Trophoblast cell (in vitro differentiated cells and primary cell): ENCODE measurements around the gene MAST4.

Experiments used
- DNase-seq, 2 donors: peaks; one replicate each; pipeline ENCODE4 v3.0.0-alpha.2; 2016
- H2AFZ ChIP-seq: 2 replicates; pipeline ENCODE4 v1.6.1; 2013; ENCODE audit warnings: low read length, moderate library complexity, mild to moderate bottlenecking; ENCODE audit not compliant: insufficient read depth, poor library complexity
- H2AK5ac ChIP-seq: 2 replicates; pipeline ENCODE4 v1.6.1; 2013; ENCODE audit warnings: mild to moderate bottlenecking, low read length
- H2BK120ac ChIP-seq: 2 replicates; pipeline ENCODE4 v1.6.1; 2013; ENCODE audit warnings: low read length, mild to moderate bottlenecking, moderate library complexity; ENCODE audit not compliant: insufficient read depth, poor library complexity
- H2BK12ac ChIP-seq: 2 replicates; pipeline ENCODE4 v1.6.1; 2013; ENCODE audit warnings: mild to moderate bottlenecking, low read length, moderate library complexity
- H2BK5ac ChIP-seq: 2 replicates; pipeline ENCODE4 v1.6.1; 2013; ENCODE audit warnings: low read length, low read depth, moderate library complexity, mild to moderate bottlenecking; ENCODE audit not compliant: poor library complexity
- H3K14ac ChIP-seq: 2 replicates; pipeline ENCODE4 v1.6.1; 2013; ENCODE audit warnings: mild to moderate bottlenecking, low read length
- H3K18ac ChIP-seq: 2 replicates; pipeline ENCODE4 v1.6.1; 2013; ENCODE audit warnings: mild to moderate bottlenecking, low read length
- H3K23ac ChIP-seq: 2 replicates; pipeline ENCODE4 v1.6.1; 2013; ENCODE audit warnings: low read length
- H3K27ac ChIP-seq: 2 replicates; pipeline ENCODE4 v1.5.1; 2013; ENCODE audit warnings: low read depth, mild to moderate bottlenecking, inconsistent platforms, low read length, moderate library complexity
- H3K27me3 ChIP-seq: 2 replicates; pipeline ENCODE4 v1.6.1; 2013; ENCODE audit warnings: inconsistent platforms, mild to moderate bottlenecking, low read length, moderate library complexity; ENCODE audit not compliant: insufficient read depth
- H3K36me3 ChIP-seq, 2 experiments: 1 replicate in 1 of 2; 2 replicates in 1 of 2; pipeline ENCODE4 v1.6.1; 2013; ENCODE audit warnings: low read length in 2 of 2, mild to moderate bottlenecking in 2 of 2, moderate library complexity in 1 of 2; ENCODE audit not compliant: insufficient read depth in 2 of 2, control insufficient read depth in 1 of 2
- H3K4ac ChIP-seq: 2 replicates; pipeline ENCODE4 v1.6.1; 2013; ENCODE audit warnings: low read depth, mild to moderate bottlenecking, low read length, moderate library complexity
- H3K4me1 ChIP-seq, 2 experiments: 1 replicate in 1 of 2; 2 replicates in 1 of 2; pipeline ENCODE4 v1.6.1; 2013; ENCODE audit warnings: low read length in 2 of 2, mild to moderate bottlenecking in 2 of 2, moderate library complexity in 1 of 2; ENCODE audit not compliant: insufficient read depth in 2 of 2, control insufficient read depth in 1 of 2
- H3K4me2 ChIP-seq: 2 replicates; pipeline ENCODE4 v1.6.1; 2013; ENCODE audit warnings: inconsistent platforms, mild to moderate bottlenecking, low read length, moderate library complexity
- H3K4me3 ChIP-seq: 2 replicates; pipeline ENCODE4 v1.5.1; 2013; ENCODE audit warnings: mild to moderate bottlenecking, low read depth, low read length, inconsistent platforms
- H3K79me1 ChIP-seq: one replicate; pipeline ENCODE4 v1.6.1; 2013; ENCODE audit warnings: low read length
- H3K79me2 ChIP-seq: 2 replicates; pipeline ENCODE4 v1.6.1; 2013; ENCODE audit warnings: low read length, mild to moderate bottlenecking; ENCODE audit not compliant: control insufficient read depth, insufficient read depth, poor library complexity
- H3K9ac ChIP-seq: 2 replicates; pipeline ENCODE4 v1.6.1; 2013; ENCODE audit warnings: mild to moderate bottlenecking, low read length
- H3K9me3 ChIP-seq: 2 replicates; pipeline ENCODE4 v1.6.1; 2013; ENCODE audit warnings: low read depth, mild to moderate bottlenecking, control low read depth, inconsistent platforms, low read length; ENCODE audit not compliant: insufficient read depth
- H4K12ac ChIP-seq: 2 replicates; pipeline ENCODE4 v1.6.1; 2013; ENCODE audit warnings: low read depth, mild to moderate bottlenecking, low read length, moderate library complexity
- H4K8ac ChIP-seq: 2 replicates; pipeline ENCODE4 v1.6.1; 2013; ENCODE audit warnings: low read depth, mild to moderate bottlenecking, low read length, moderate library complexity
- H4K91ac ChIP-seq: one replicate; pipeline ENCODE4 v1.6.1; 2013; ENCODE audit warnings: low read depth, mild to moderate bottlenecking, low read length, moderate library complexity
- WGBS: extraction: QIAGEN DNeasy Blood & Tissue Kit; methylation state at CpG from one replicate; pipeline ENCODE4 v1.1.7; 2013; ENCODE audit warnings: missing lambda C conversion rate; ENCODE audit not compliant: insufficient read length, insufficient coverage; ENCODE audit errors: extremely low coverage; 5-methylcytosine and 5-hydroxymethylcytosine counted together

MAST4 gene

GRCh38 chr5:66642538-66642937 is 46.3 kb downstream of the MAST4 start:
- H2BK120ac ChIP-seq, result no peak overlapping the region
- no peaks in the 10 kb centered on the region for H3K79me2 ChIP-seq
- WGBS, result no CpG with 5 or more reads among the region's 3 CpGs

GRCh38 chr5:66643387-66643786 is 47.2 kb downstream of the MAST4 start:
- no peak overlapping the region for H2BK5ac ChIP-seq
- H4K91ac ChIP-seq, result no peak overlapping the region
- no peak overlapping the region for H2AK5ac ChIP-seq
- no peak overlapping the region for H4K12ac ChIP-seq
- no peak overlapping the region for H3K9ac ChIP-seq
- DNase-seq, result no peak
- H3K36me3 ChIP-seq, result no peaks in the 10 kb centered on the region
- no peaks in the 10 kb centered on the region for H3K4me1 ChIP-seq
- H3K27me3 ChIP-seq, result no peaks in the 10 kb centered on the region
- no peak overlapping the region for H2AFZ ChIP-seq
- no peaks in the 10 kb centered on the region for H3K79me2 ChIP-seq
- no peak overlapping the region for H3K4ac ChIP-seq
- no peak overlapping the region for H2BK12ac ChIP-seq
- no peak overlapping the region for H3K18ac ChIP-seq
- H4K8ac ChIP-seq, result no peak overlapping the region
- no peak overlapping the region for H3K14ac ChIP-seq
- no peak overlapping the region for H2BK120ac ChIP-seq
- no peak overlapping the region for H3K4me2 ChIP-seq
- H3K23ac ChIP-seq, result no peak overlapping the region
- no peaks in the 10 kb centered on the region for H3K9me3 ChIP-seq
- no peak overlapping the region for H3K27ac ChIP-seq
- H3K79me1 ChIP-seq, result no peaks in the 10 kb centered on the region
- H3K4me3 ChIP-seq, result no peak overlapping the region

More at GRCh38 chr5:66642538-66642937, 46.3 kb downstream of the MAST4 start:
- H3K9me3 ChIP-seq, result no peaks in the 10 kb centered on the region
- no peak overlapping the region for H3K9ac ChIP-seq
- no peaks in the 10 kb centered on the region for H3K4me1 ChIP-seq
- no peaks in the 10 kb centered on the region for H3K36me3 ChIP-seq
- no peak overlapping the region for H2AFZ ChIP-seq
- no peak overlapping the region for H3K27ac ChIP-seq
- H3K4ac ChIP-seq, result no peak overlapping the region
- no peak overlapping the region for H4K8ac ChIP-seq
- no peak overlapping the region for H4K12ac ChIP-seq
- no peak overlapping the region for H2BK12ac ChIP-seq
- no peak overlapping the region for H3K4me3 ChIP-seq
- H3K14ac ChIP-seq, result no peak overlapping the region
- no peak overlapping the region for H3K18ac ChIP-seq
- no peaks in the 10 kb centered on the region for H3K79me1 ChIP-seq
- H3K27me3 ChIP-seq, result no peaks in the 10 kb centered on the region
- H3K4me2 ChIP-seq, result no peak overlapping the region
- no peak overlapping the region for H2BK5ac ChIP-seq
- no peak overlapping the region for H4K91ac ChIP-seq
- H3K23ac ChIP-seq, result no peak overlapping the region
- no peak overlapping the region for H2AK5ac ChIP-seq
- no peak for DNase-seq

GRCh38 chr5:66644111-66644510 is 47.9 kb downstream of the MAST4 start:
- H2BK120ac ChIP-seq, result no peak overlapping the region
- H3K4me2 ChIP-seq, result no peak overlapping the region
- no peak overlapping the region for H2BK12ac ChIP-seq
- H3K18ac ChIP-seq, result no peak overlapping the region
- H3K4me1 ChIP-seq, result no peaks in the 10 kb centered on the region
- no peak for DNase-seq
- H3K4ac ChIP-seq, result no peak overlapping the region
- H3K79me2 ChIP-seq, result no peaks in the 10 kb centered on the region
- no peaks in the 10 kb centered on the region for H3K79me1 ChIP-seq
- no peaks in the 10 kb centered on the region for H3K27me3 ChIP-seq
- H4K8ac ChIP-seq, result no peak overlapping the region
- H3K4me3 ChIP-seq, result no peak overlapping the region
- no peak overlapping the region for H3K23ac ChIP-seq
- H3K9ac ChIP-seq, result no peak overlapping the region
- H4K91ac ChIP-seq, result no peak overlapping the region
- H3K36me3 ChIP-seq, result no peaks in the 10 kb centered on the region
- H3K14ac ChIP-seq, result no peak overlapping the region
- H2BK5ac ChIP-seq, result no peak overlapping the region
- no peak overlapping the region for H2AK5ac ChIP-seq
- H4K12ac ChIP-seq, result no peak overlapping the region
- no peak overlapping the region for H2AFZ ChIP-seq
- H3K27ac ChIP-seq, result no peak overlapping the region
- no peaks in the 10 kb centered on the region for H3K9me3 ChIP-seq

- Histone ChIP-seq H3K4ac (no peak overlapping the region), H2AFZ (no peak overlapping the region), H2BK5ac (no peak overlapping the region), H3K27me3 (no peaks in the 10 kb centered on the region), H3K79me2 (no peaks in the 10 kb centered on the region), H3K79me1 (no peaks in the 10 kb centered on the region), H4K8ac (no peak overlapping the region), H3K27ac (no peak overlapping the region), H3K9me3 (no peaks in the 10 kb centered on the region), H3K23ac (no peak overlapping the region), H3K4me3 (no peak overlapping the region), H3K14ac (no peak overlapping the region), H3K9ac (no peak overlapping the region), H3K4me2 (no peak overlapping the region), H4K12ac (no peak overlapping the region), H3K4me1 (no peaks in the 10 kb centered on the region), H4K91ac (no peak overlapping the region), H2BK12ac (no peak overlapping the region), H3K18ac (no peak overlapping the region), H2BK120ac (no peak overlapping the region), H2AK5ac (no peak overlapping the region), H3K36me3 (no peaks in the 10 kb centered on the region)
- whole genome bisulfite sequencing, result no CpG with 5 or more reads among the region's 3 CpGs
- peak in 1 of 2 donors; percentile 60 for DNase-seq
Measured at GRCh38 chr5:66645039-66645438, 48.8 kb downstream of the MAST4 start.

- peak in 1 of 2 donors; percentile 50 for DNase-seq
- no peak overlapping the region for H2BK5ac ChIP-seq
- no peak overlapping the region for H3K23ac ChIP-seq
Measured at GRCh38 chr5:66646570-66646969, 50.4 kb downstream of the MAST4 start.

More at GRCh38 chr5:66646570-66646969, 50.4 kb downstream of the MAST4 start:
- WGBS, result no CpG with 5 or more reads among the region's 2 CpGs
- H2BK120ac ChIP-seq, result no peak overlapping the region
- no peak overlapping the region for H3K9ac ChIP-seq
- H3K36me3 ChIP-seq, result no peaks in the 10 kb centered on the region
- H2AFZ ChIP-seq, result no peak overlapping the region
- H4K91ac ChIP-seq, result no peak overlapping the region
- peaks cover 1% of the 10 kb centered on the region for H3K9me3 ChIP-seq
- no peaks in the 10 kb centered on the region for H3K79me2 ChIP-seq
- H4K8ac ChIP-seq, result no peak overlapping the region
- H3K79me1 ChIP-seq, result no peaks in the 10 kb centered on the region
- no peak overlapping the region for H3K27ac ChIP-seq
- H2AK5ac ChIP-seq, result no peak overlapping the region
- H3K4ac ChIP-seq, result no peak overlapping the region
- no peaks in the 10 kb centered on the region for H3K4me1 ChIP-seq
- H3K4me2 ChIP-seq, result no peak overlapping the region
- H3K18ac ChIP-seq, result no peak overlapping the region
- no peak overlapping the region for H2BK12ac ChIP-seq
- H4K12ac ChIP-seq, result no peak overlapping the region
- H3K14ac ChIP-seq, result no peak overlapping the region
- no peaks in the 10 kb centered on the region for H3K27me3 ChIP-seq
- no peak overlapping the region for H3K4me3 ChIP-seq
